GM12878 (cell line): ENCODE results near the gene FFAR4. TPM values are rescaled to one million over a fixed set of nuclear protein-coding genes. Genes with fewer than 3 reads are reported as not detected.

ENCODE experiments used
- ATAC-seq: fragments of 200-7000 bp; cut with Tn5 transposase; 3 replicates; pipeline ENCODE4 v1.9.1; 2020; ENCODE audit warnings: mild to moderate bottlenecking, moderate library complexity
- BruUV-seq: library from RNA; stranded (reverse); fragments of 400-500 nt; replicated peaks from 2 replicates; lab custom pipeline; 2021; lab: Mats Ljungman, UMichigan
- CTCF ChIA-PET: fragments of 300-600 bp; sonication (Branson Sonifier 250); formaldehyde crosslinking; extraction: SDS; loops from one replicate; lab custom pipeline; 2021; ENCODE audit warnings: inconsistent platforms; lab: Yijun Ruan, JAX
- POLR2A ChIA-PET: fragments of 350-600 bp; formaldehyde crosslinking; extraction: SDS; loops from one replicate; lab custom pipeline; 2021; ENCODE audit warnings: inconsistent platforms; lab: Charles Lee
- RAD21 ChIA-PET: fragments of 300-600 bp; sonication (Branson Sonifier 250); formaldehyde crosslinking; loops from one replicate; lab custom pipeline; 2023; ENCODE audit warnings: antibody characterized with exemption; ENCODE audit not compliant: unreplicated experiment; lab: Charles Lee
- SMC1A ChIA-PET: fragments of 300-600 bp; sonication (Branson Sonifier 250); formaldehyde crosslinking; loops from one replicate; lab custom pipeline; 2023; ENCODE audit not compliant: unreplicated experiment, uncharacterized antibody; lab: Charles Lee
- DNase-seq: peaks from one replicate; pipeline ENCODE4 v3.0.0-alpha.2; 2011; ENCODE audit warnings: low read depth, low spot score
- FAIRE-seq: peaks from 3 replicates; lab custom pipeline; 2011; peaks lifted over from hg19 to GRCh38; lab: Jason Lieb, UNC
- H2AFZ ChIP-seq: 2 replicates; pipeline ENCODE4 v1.6.0; 2011; ENCODE audit warnings: low read depth, low read length, control low read depth; ENCODE audit not compliant: control insufficient read depth
- H3K27ac ChIP-seq: 2 replicates; pipeline ENCODE4 v1.5.1; 2011; ENCODE audit warnings: control low read depth; ENCODE audit not compliant: control insufficient read depth, insufficient read depth
- H3K27me3 ChIP-seq, 2 experiments: replicated peaks in 1 of 2; 2 replicates each; pipeline versions ENCODE4 v1.6.0 to v1.6.1; 2011; ENCODE audit warnings: low read length in 1 of 2; ENCODE audit not compliant: control insufficient read depth in 2 of 2, insufficient read depth in 2 of 2
- H3K36me3 ChIP-seq, 2 experiments: 2 replicates each; pipeline ENCODE4 v1.5.1; 2011; ENCODE audit warnings: low read length in 1 of 2; ENCODE audit not compliant: control insufficient read depth in 2 of 2, insufficient read depth in 2 of 2
- H3K4me1 ChIP-seq: 2 replicates; pipeline ENCODE4 v1.6.1; 2011; ENCODE audit warnings: mild to moderate bottlenecking, low read length, moderate library complexity, mixed read lengths; ENCODE audit not compliant: control insufficient read depth, insufficient read depth
- H3K4me2 ChIP-seq: 2 replicates; pipeline ENCODE4 v1.6.0; 2011; ENCODE audit warnings: control low read depth; ENCODE audit not compliant: control insufficient read depth, insufficient read depth
- H3K4me3 ChIP-seq: fragments of 200-600 bp; sonication (generic); 2 replicates; pipeline ENCODE4 v1.5.1; 2016
- H3K79me2 ChIP-seq: 2 replicates; pipeline ENCODE4 v1.6.0; 2011; ENCODE audit warnings: low read length; ENCODE audit not compliant: control insufficient read depth, insufficient read depth
- H3K9ac ChIP-seq: 2 replicates; pipeline ENCODE4 v1.8.0; 2011; ENCODE audit warnings: low read length, control low read depth, mixed read lengths; ENCODE audit not compliant: control insufficient read depth, insufficient read depth
- H3K9me3 ChIP-seq: replicated peaks from 3 replicates; pipeline ENCODE4 v1.5.1; 2011; ENCODE audit warnings: mild to moderate bottlenecking, low read length; ENCODE audit not compliant: control insufficient read depth, insufficient read depth
- H4K20me1 ChIP-seq: 2 replicates; pipeline ENCODE4 v1.6.0; 2011; ENCODE audit not compliant: control insufficient read depth, insufficient read depth
- CHD2 ChIP-seq: IDR thresholded peaks from 2 replicates; pipeline ENCODE4 v1.6.1; 2011; ENCODE audit warnings: low read depth, low read length, improper control_type of control experiment, borderline replicate concordance
- EED ChIP-seq: sonication (generic); IDR thresholded peaks from 2 replicates; pipeline ENCODE4 v1.6.1; 2016; ENCODE audit warnings: antibody characterized with exemption, low read depth
- IKZF1 ChIP-seq: fragments of 450-650 bp; conservative IDR thresholded peaks from 2 replicates; pipeline ENCODE4 v1.6.1; 2017; ENCODE audit warnings: antibody characterized with exemption, mild to moderate bottlenecking
- ZNF207 ChIP-seq: fragments of 450-650 bp; IDR thresholded peaks from 2 replicates; pipeline ENCODE4 v1.6.1; 2014; ENCODE audit warnings: antibody characterized with exemption, mild to moderate bottlenecking, borderline replicate concordance
- WGBS: methylation state at CpG from one replicate; pipeline ENCODE4 v1.1.6; 2016; ENCODE audit warnings: low lambda C conversion rate; ENCODE audit not compliant: insufficient replicate concordance, insufficient coverage; ENCODE audit errors: missing lambda C conversion rate; 5-methylcytosine and 5-hydroxymethylcytosine counted together
- in situ Hi-C: fragments of 300-500 bp; cut with MboI; formaldehyde crosslinking; loops from 9 replicates; pipeline ENCODE4 v1.14.3; 2018; ENCODE audit warnings: mixed read lengths
- intact Hi-C: fragments of 100-400 bp; cut with micrococcal nuclease; formaldehyde crosslinking; loops from one replicate; pipeline ENCODE4 v1.14.2; 2022; ENCODE audit not compliant: unreplicated experiment
- polyA plus RNA-seq, 11 experiments: library from polyadenylated mRNA; depleted of rRNA in 4 of 11; unstranded in 6 of 11; stranded (reverse) in 5 of 11; fragments of >200 nt; fragmentation: Nextera tagmentation in 4 of 11; fragmentation: Illumina TruSeq in 1 of 11; extraction: Ambion mirVana in 4 of 11; extraction: Trizol in 1 of 11; gene quantifications; 1 replicate in 1 of 11; 2 replicates in 10 of 11; pipeline versions ENCODE4 v1.2.1 to v1.2.3, GENCODE V29; 2011 to 2016; ENCODE audit warnings: inconsistent platforms in 2 of 11, missing spikeins in 2 of 11, low read depth in 1 of 11
- total RNA-seq, 4 experiments: library from RNA; depleted of rRNA in 3 of 4; stranded (reverse); fragments of >200 nt in 3 of 4; fragmentation: Illumina TruSeq in 1 of 4; extraction: Trizol in 1 of 4; gene quantifications; 2 replicates each; pipeline versions ENCODE4 v1.2.1 to v1.2.3, GENCODE V29; 2013 to 2021
- TF ChIP-seq, protein P1 (sequence below): IDR thresholded peaks from 2 replicates; pipeline ENCODE4 v1.6.1; 2012; ENCODE audit warnings: low read depth, low read length, improper control_type of control experiment

The FFAR4 gene
- total and polyA plus RNA-seq, 10 of the 15 experiments (the other 5 are each of a cell fraction or from before 2014, with no cell fraction given), result not detected

DNA sequence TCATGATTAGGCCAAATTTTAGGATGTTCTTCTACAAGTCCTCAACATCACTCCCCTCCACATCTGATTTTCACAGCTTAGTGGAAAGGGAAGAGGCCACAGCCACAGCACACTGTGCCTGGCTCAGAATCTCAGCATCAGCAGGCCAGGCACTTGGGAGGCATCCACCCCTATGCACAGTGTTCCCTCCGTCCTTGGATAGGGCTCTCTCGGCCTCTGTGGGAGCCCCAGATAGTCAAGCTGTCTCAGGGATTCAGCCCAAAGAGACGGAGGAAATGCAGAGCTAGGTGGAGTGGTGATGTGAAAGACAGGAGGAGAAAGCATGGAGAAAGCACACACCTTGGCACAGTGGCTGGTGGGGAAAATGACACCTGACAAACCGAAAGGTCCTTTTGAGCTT, 33.3 kb downstream of the FFAR4 start (continued):
- no peak for TF ChIP-seq EED
- TF ChIP-seq, all 136 proteins: peak for 0

DNA sequence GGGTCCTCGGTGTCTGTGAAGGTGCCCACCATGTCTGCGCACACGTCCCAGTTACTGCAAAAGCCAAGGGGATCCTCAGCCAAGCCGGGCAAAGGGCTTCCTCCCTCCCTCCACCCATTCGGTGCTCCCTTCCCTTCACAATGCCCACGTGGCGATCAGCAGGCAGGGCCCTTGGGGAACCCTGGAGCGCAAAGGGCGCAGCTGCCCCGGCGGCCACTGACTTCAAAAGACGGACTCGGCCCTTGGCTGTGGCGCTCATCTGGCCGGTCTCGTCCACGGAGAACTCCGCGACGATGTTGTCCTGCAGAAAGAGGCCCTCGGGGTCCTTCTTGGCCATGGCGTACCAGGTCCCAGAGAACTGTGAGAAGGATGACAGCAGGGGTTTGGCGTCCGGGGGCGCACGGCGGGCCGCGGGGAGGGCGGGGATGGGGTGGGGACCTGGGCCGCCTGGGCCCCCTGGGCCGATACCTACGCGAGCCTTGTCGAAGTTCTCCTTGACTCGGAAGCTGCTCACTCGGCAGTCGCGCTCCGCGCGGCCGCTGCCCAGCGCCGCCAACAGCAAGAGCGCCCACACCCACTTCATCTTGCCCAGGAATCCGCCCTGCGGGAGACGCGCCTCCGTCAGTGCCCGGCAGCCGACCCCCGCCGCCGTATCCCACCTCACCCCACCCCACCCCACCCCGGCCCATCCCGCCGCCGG, 34.1 kb downstream of the FFAR4 start:
- no peak overlapping the region for H2AFZ ChIP-seq
- BruUV-seq, result no TSS peak
- no peaks in the 10 kb centered on the region for H3K9me3 ChIP-seq
- TF ChIP-seq, protein P1, sequence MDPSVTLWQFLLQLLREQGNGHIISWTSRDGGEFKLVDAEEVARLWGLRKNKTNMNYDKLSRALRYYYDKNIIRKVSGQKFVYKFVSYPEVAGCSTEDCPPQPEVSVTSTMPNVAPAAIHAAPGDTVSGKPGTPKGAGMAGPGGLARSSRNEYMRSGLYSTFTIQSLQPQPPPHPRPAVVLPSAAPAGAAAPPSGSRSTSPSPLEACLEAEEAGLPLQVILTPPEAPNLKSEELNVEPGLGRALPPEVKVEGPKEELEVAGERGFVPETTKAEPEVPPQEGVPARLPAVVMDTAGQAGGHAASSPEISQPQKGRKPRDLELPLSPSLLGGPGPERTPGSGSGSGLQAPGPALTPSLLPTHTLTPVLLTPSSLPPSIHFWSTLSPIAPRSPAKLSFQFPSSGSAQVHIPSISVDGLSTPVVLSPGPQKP, result no peak
- no peak for TF ChIP-seq ZNF207
- no peak for TF ChIP-seq IKZF1
- no peak for TF ChIP-seq CHD2
- TF ChIP-seq, all 136 proteins: peak for 0
- Histone ChIP-seq H4K20me1 (no peaks in the 10 kb centered on the region), H3K79me2 (no peaks in the 10 kb centered on the region), H3K9ac (no peak overlapping the region), H3K36me3 (no peaks in the 10 kb centered on the region), H3K27me3 (peaks cover 6% of the 10 kb centered on the region in 2 experiments; a peak in 3 of 4 replicates), H3K27ac (no peak overlapping the region), H3K4me3 (no peak overlapping the region), H3K4me2 (no peak overlapping the region), H3K4me1 (no peaks in the 10 kb centered on the region)
- in situ Hi-C loops (no loop called here), intact Hi-C loops (no loop called here)
- ChIA-PET SMC1A (no interaction called here), RAD21 (no interaction called here), CTCF (no interaction called here), POLR2A (no interaction called here)
- no peak for FAIRE-seq
- WGBS, result 59% methylated on average over 36 of the region's 60 CpGs
- DNase-seq, result no peak
- no peak for ATAC-seq
